ENCODE measurements around the gene PCCA.

The PCCA gene

GRCh38 chr13:100473087-100473486 lies 384.2 kb downstream of the PCCA start:
- Histone ChIP-seq H3K27ac (no peak overlapping the region), H3K4me3 (ENCODE audit: low read depth in 1 of 2, low read length in 1 of 2) (no peak overlapping the region), H3K9me3 (no peaks in the 10 kb centered on the region), H3K36me3 (no peaks in the 10 kb centered on the region), H3K27me3 (no peaks in the 10 kb centered on the region), H3K4me1 (ENCODE audit: control insufficient read depth in 1 of 2, insufficient read depth in 1 of 2, low read depth in 1 of 2, low read length in 1 of 2) (no peaks in the 10 kb centered on the region)
- no peak for TF ChIP-seq CTCF (IDR thresholded peaks at IDR 0.05)

GRCh38 chr13:100473501-100474044 lies 384.7 kb downstream of the PCCA start:
- no peak overlapping the region for H3K27ac ChIP-seq
- H3K9me3 ChIP-seq: no peaks in the 10 kb centered on the region
- no peaks in the 10 kb centered on the region for H3K36me3 ChIP-seq
- no peaks in the 10 kb centered on the region for H3K4me1 ChIP-seq (ENCODE audit: control insufficient read depth in 1 of 2, insufficient read depth in 1 of 2, low read depth in 1 of 2, low read length in 1 of 2)
- no peak for TF ChIP-seq CTCF (IDR thresholded peaks at IDR 0.05)
- no peaks in the 10 kb centered on the region for H3K27me3 ChIP-seq
- H3K4me3 ChIP-seq (ENCODE audit: low read depth in 1 of 2, low read length in 1 of 2): no peak overlapping the region

- Histone ChIP-seq H3K27ac (no peak overlapping the region), H3K36me3 (no peaks in the 10 kb centered on the region), H3K9me3 (no peaks in the 10 kb centered on the region), H3K4me3 (ENCODE audit: low read depth in 1 of 2, low read length in 1 of 2) (no peak overlapping the region), H3K27me3 (no peaks in the 10 kb centered on the region), H3K4me1 (ENCODE audit: control insufficient read depth in 1 of 2, insufficient read depth in 1 of 2, low read depth in 1 of 2, low read length in 1 of 2) (peaks cover 0 to 4% of the 10 kb centered on the region in 2 experiments)
- no peak for TF ChIP-seq CTCF (IDR thresholded peaks at IDR 0.05)
Observed at GRCh38 chr13:100476963-100477362, 388.1 kb downstream of the PCCA start.

GRCh38 chr13:100478107-100478809 lies 389.4 kb downstream of the PCCA start:
- H3K9me3 ChIP-seq: no peaks in the 10 kb centered on the region
- no peaks in the 10 kb centered on the region for H3K27me3 ChIP-seq
- H3K36me3 ChIP-seq: no peaks in the 10 kb centered on the region
- TF ChIP-seq CTCF (IDR thresholded peaks at IDR 0.05): no peak
- no peak overlapping the region for H3K4me3 ChIP-seq (ENCODE audit: low read depth in 1 of 2, low read length in 1 of 2)
- peaks cover 0 to 4% of the 10 kb centered on the region in 2 experiments for H3K4me1 ChIP-seq (ENCODE audit: control insufficient read depth in 1 of 2, insufficient read depth in 1 of 2, low read depth in 1 of 2, low read length in 1 of 2)
- no peak overlapping the region for H3K27ac ChIP-seq

- H3K4me1 ChIP-seq (ENCODE audit: control insufficient read depth in 1 of 2, insufficient read depth in 1 of 2, low read depth in 1 of 2, low read length in 1 of 2): peaks cover 0 to 9% of the 10 kb centered on the region in 2 experiments
- no peaks in the 10 kb centered on the region for H3K36me3 ChIP-seq
- TF ChIP-seq CTCF (IDR thresholded peaks at IDR 0.05): no peak
- H3K4me3 ChIP-seq (ENCODE audit: low read depth in 1 of 2, low read length in 1 of 2): no peak overlapping the region
- H3K27ac ChIP-seq: no peak overlapping the region
- no peaks in the 10 kb centered on the region for H3K27me3 ChIP-seq
- H3K9me3 ChIP-seq: no peaks in the 10 kb centered on the region
Observed at GRCh38 chr13:100480676-100481075, 391.8 kb downstream of the PCCA start.
